Astrocyte (in vitro differentiated cells and primary cell): Measurements from ENCODE around the gene SSBP3.

Experiments used
- EZH2 ChIP-seq: IDR thresholded peaks from 2 replicates; pipeline ENCODE4 v1.6.1; 2012; ENCODE audit warnings: mild to moderate bottlenecking, low read length, inconsistent platforms; ENCODE audit not compliant: insufficient read depth
- TF ChIP-seq, protein P1 (sequence below): IDR thresholded peaks from 2 replicates; pipeline ENCODE4 v1.5.1; 2011; ENCODE audit warnings: low read depth, mild to moderate bottlenecking, inconsistent platforms, low read length, moderate library complexity; ENCODE audit not compliant: insufficient read depth

DNA sequence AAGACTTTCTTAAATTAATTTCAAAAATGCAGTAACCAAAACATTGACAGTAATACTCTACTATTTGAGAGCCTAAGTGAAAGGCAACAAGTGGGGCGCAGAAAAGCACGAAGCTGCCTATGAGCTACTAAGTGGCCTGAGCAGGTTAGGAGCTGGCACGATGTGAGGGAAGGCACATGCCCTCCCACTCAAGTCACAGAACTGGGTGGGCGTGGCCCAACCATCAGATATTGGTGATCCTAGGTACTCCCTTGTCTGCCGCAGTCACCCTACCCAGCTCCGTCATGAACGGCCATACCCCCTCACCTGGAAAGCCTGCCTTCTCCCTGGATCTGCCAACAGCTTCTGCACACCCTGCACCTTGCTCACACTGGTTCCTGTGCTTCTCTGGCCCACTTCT lies 40.8 kb downstream of the SSBP3 start:
- TF ChIP-seq, protein P1, sequence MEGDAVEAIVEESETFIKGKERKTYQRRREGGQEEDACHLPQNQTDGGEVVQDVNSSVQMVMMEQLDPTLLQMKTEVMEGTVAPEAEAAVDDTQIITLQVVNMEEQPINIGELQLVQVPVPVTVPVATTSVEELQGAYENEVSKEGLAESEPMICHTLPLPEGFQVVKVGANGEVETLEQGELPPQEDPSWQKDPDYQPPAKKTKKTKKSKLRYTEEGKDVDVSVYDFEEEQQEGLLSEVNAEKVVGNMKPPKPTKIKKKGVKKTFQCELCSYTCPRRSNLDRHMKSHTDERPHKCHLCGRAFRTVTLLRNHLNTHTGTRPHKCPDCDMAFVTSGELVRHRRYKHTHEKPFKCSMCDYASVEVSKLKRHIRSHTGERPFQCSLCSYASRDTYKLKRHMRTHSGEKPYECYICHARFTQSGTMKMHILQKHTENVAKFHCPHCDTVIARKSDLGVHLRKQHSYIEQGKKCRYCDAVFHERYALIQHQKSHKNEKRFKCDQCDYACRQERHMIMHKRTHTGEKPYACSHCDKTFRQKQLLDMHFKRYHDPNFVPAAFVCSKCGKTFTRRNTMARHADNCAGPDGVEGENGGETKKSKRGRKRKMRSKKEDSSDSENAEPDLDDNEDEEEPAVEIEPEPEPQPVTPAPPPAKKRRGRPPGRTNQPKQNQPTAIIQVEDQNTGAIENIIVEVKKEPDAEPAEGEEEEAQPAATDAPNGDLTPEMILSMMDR, result no peak
- no peak for TF ChIP-seq EZH2
